ENCODE results near the gene ASXL1. TPM values are rescaled to one million over a fixed set of nuclear protein-coding genes. Genes with fewer than 3 reads are reported as not detected.

The ASXL1 gene
- total RNA-seq (100 to 1,000 TPM; 131 to 133 TPM), polyA plus RNA-seq (19.8 TPM)

DNA sequence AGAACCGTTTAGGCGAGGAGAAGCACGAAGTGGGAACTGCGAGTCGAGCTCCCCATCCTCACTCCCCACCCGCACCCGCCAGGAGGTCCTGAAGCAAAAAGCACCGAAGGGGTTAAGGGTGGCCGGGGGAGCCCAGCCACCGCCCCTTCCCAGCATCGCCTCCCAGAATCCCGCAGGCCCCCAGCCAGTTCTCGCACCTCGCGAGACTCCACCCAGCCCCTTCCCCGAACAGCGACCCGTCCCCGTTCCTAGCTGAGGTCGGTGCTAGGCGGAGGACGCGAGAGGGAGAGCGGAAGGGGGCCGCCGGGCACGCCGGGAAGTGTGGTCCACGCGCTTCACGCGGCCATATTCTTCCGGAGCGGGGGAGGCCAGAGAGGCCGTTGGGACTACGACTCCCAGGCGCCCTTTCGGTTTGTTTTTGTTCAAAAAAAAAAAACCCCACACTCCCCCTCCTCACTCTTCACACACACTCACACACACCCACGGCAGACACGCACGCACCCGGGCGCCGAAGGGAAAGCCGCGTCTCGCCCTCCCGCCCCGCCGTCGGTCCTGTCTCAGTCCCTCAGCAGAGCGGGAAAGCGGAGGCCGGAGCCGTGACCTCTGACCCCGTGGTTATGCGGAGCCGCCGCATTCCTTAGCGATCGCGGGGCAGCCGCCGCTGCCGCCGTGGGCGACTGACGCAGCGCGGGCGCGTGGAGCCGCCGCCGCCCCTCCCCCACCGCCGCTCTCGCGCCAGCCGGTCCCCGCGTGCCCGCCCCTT, at the start of gene ASXL1:
Gene ASXL1, plus strand, starts transcription at position 463 of the 763 bp plus-strand sequence. CDS start 445 bp downstream, outside the sequence.
- H3K9me3 ChIP-seq (ENCODE audit: low read length), result no peaks in the 10 kb centered on the region
- no peaks in the 10 kb centered on the region for H3K9me3 Mint-ChIP-seq
- H3K27me3 ChIP-seq (ENCODE audit: insufficient read depth, low read length, poor library complexity, severe bottlenecking), result no peaks in the 10 kb centered on the region
- H3K36me3 ChIP-seq (ENCODE audit: insufficient read depth, low read length), result no peaks in the 10 kb centered on the region
- H3K4me1 Mint-ChIP-seq, result peaks cover 38 to 53% (median 48%) of the 10 kb centered on the region in 3 donors
- POLR2A ChIA-PET, result interaction anchor here (0.5 to 2.5 kb wide), 9 partner anchors 13 to 634 kb away, joined by 3 to 15 read pairs (median 3); partner anchors contain the start of gene KIF3B
- H3K4me1 ChIP-seq (ENCODE audit: insufficient read depth, low read length), result peaks cover 41% of the 10 kb centered on the region
- peaks cover 0 to 9% of the 10 kb centered on the region in 2 donors for H3K27me3 Mint-ChIP-seq
- peak within 1 kb of the TSS; percentile 93 to 98 (median 97) for H3K4me3 Mint-ChIP-seq
- H3K27ac Mint-ChIP-seq, result peak within 1 kb of the TSS; percentile 97 to 99 (median 98)
- peak within 1 kb of the TSS; percentile 88 for H3K27ac ChIP-seq (ENCODE audit: low read depth, low read length)
- peaks cover 0 to 13% (median 0%) of the 10 kb centered on the region in 3 donors for H3K36me3 Mint-ChIP-seq
- H3K4me3 ChIP-seq (ENCODE audit: low read length), result peak within 1 kb of the TSS; percentile 97
- CTCF ChIA-PET, result interaction anchor here (0.8 to 1.3 kb wide), 5 partner anchors 10 to 86 kb away, joined by 3 to 4 read pairs (median 3); no protein-coding TSS in a partner anchor
- peak; percentile 89 to 94 (median 90) for DNase-seq

DNA sequence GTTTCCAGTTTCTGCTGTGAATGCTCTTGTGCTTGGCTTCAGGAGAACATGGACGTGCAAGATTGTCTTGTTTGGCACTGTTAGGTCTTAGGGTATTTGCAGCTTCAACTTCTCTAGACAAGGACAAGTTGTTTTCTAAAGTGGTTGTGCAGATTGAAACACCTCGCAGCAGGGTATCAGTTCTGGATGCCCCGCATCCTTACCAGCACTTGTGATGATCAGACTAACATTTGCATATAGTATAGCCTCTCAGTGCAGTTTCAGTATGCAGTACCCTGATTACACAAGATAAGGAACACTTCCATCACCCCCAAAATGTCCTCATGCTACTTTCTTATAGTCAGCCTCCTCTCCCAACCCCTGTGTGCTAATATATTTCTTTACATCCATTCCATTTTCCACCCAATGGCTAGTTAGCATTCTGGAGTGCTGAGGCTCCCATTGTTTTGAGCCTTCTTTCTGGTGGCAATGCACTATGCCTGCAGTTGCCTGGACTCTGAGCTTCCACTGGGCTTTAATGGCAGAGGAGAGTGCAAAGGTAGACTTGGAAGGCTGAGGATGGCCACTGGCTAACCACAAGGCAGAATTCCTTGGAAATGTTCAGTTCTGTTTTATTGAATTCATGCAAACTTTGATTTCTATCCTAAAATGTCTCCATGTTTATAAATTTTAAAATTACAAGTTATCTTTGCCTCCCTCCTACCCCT, 45.3 kb upstream of the ASXL1 start:
- POLR2A ChIA-PET, result no interaction called here

DNA sequence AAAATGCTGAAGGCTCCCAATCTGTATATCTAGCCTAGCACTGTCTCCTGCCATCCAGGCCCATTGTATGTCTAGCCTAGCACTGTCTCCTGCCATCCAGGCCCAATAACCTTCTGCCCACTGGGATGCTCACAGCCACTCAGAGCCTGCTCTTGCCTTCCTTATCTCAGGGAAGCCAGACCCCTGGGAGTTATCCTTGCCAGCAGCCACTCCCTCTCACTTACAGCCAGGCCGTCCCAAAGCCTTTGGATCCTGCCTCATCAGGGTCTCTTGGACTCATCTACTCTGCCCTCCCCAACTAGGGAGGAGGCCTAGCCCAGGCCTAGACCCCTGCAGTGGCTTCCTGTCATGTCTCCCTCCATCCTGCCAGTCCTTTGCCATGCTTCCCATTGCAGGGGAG, 43.4 kb upstream of the ASXL1 start:
- ChIA-PET CTCF (no interaction called here), POLR2A (no interaction called here)
- H3K27ac ChIP-seq (ENCODE audit: low read depth, low read length), result no peak overlapping the region
- no peak overlapping the region for H3K4me3 Mint-ChIP-seq
- H3K27me3 Mint-ChIP-seq, result no peaks in the 10 kb centered on the region
- H3K27me3 ChIP-seq (ENCODE audit: insufficient read depth, low read length, poor library complexity, severe bottlenecking), result no peaks in the 10 kb centered on the region
- no peak overlapping the region for H3K4me3 ChIP-seq (ENCODE audit: low read length)
- no peaks in the 10 kb centered on the region for H3K9me3 Mint-ChIP-seq
- no peak for DNase-seq
- H3K27ac Mint-ChIP-seq, result peak overlapping the region; percentile 1 to 88 (median 64)
- H3K4me1 ChIP-seq (ENCODE audit: insufficient read depth, low read length), result no peaks in the 10 kb centered on the region
- H3K9me3 ChIP-seq (ENCODE audit: low read length), result no peaks in the 10 kb centered on the region
- peaks cover 32% of the 10 kb centered on the region for H3K36me3 ChIP-seq (ENCODE audit: insufficient read depth, low read length)
- H3K36me3 Mint-ChIP-seq, result peaks cover 13 to 71% (median 32%) of the 10 kb centered on the region in 3 donors
- H3K4me1 Mint-ChIP-seq, result peaks cover 7 to 19% (median 10%) of the 10 kb centered on the region in 3 donors

More for the DNA sequence above, 45.3 kb upstream of the ASXL1 start:
- Mint-ChIP-seq H3K4me1 (peaks cover 7 to 19% (median 10%) of the 10 kb centered on the region in 3 donors), H3K9me3 (no peaks in the 10 kb centered on the region), H3K27me3 (no peaks in the 10 kb centered on the region), H3K4me3 (no peak overlapping the region), H3K27ac (peak overlapping the region in 2 of 8 donors; percentile 19 to 77), H3K36me3 (peaks cover 13 to 67% (median 31%) of the 10 kb centered on the region in 3 donors)
- CTCF ChIA-PET, result interaction anchor here (1.1 kb wide), 1 partner anchor 466 kb away, joined by 3 read pairs; no protein-coding TSS in a partner anchor
- no peak overlapping the region for H3K27ac ChIP-seq (ENCODE audit: low read depth, low read length)
- H3K4me3 ChIP-seq (ENCODE audit: low read length), result no peak overlapping the region
- H3K4me1 ChIP-seq (ENCODE audit: insufficient read depth, low read length), result no peaks in the 10 kb centered on the region
- DNase-seq, result no peak
- H3K27me3 ChIP-seq (ENCODE audit: insufficient read depth, low read length, poor library complexity, severe bottlenecking), result no peaks in the 10 kb centered on the region
- peaks cover 36% of the 10 kb centered on the region for H3K36me3 ChIP-seq (ENCODE audit: insufficient read depth, low read length)
- no peaks in the 10 kb centered on the region for H3K9me3 ChIP-seq (ENCODE audit: low read length)

DNA sequence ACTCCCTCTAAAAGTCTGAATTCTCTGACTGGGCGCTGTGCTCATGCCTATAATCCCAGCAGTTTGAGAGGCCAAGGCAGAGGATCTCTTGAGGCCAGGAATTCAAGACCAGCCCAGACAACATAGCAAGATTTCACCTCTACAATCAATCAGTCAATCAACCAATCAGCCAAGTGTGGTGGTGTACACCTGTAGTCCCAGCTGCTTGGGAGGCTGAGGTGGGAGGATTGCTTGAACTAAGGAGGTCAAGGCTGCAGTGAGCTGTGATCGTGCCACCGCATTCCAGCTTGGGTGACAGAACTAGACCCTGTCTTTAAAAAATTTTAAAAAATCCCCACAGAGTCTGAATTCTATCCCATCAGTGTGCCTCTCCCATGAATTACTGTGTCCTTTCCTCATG, 42.7 kb upstream of the ASXL1 start:
- Histone ChIP-seq H3K4me3 (ENCODE audit: low read length) (no peak overlapping the region), H3K27ac (ENCODE audit: low read depth, low read length) (no peak overlapping the region), H3K27me3 (ENCODE audit: insufficient read depth, low read length, poor library complexity, severe bottlenecking) (no peaks in the 10 kb centered on the region), H3K36me3 (ENCODE audit: insufficient read depth, low read length) (peaks cover 26% of the 10 kb centered on the region), H3K9me3 (ENCODE audit: low read length) (no peaks in the 10 kb centered on the region), H3K4me1 (ENCODE audit: insufficient read depth, low read length) (no peaks in the 10 kb centered on the region)
- H3K4me1 Mint-ChIP-seq, result peaks cover 7 to 19% (median 10%) of the 10 kb centered on the region in 3 donors
- no peaks in the 10 kb centered on the region for H3K27me3 Mint-ChIP-seq
- DNase-seq, result no peak
- ChIA-PET POLR2A (no interaction called here), CTCF (interaction anchor here (0.8 kb wide), 1 partner anchor 206 kb away, joined by 3 read pairs; no protein-coding TSS in a partner anchor)
- no peak overlapping the region for H3K4me3 Mint-ChIP-seq
- H3K9me3 Mint-ChIP-seq, result no peaks in the 10 kb centered on the region
- H3K27ac Mint-ChIP-seq, result peak overlapping the region in 4 of 8 donors; percentile 1 to 88 (median 74)
- peaks cover 10 to 68% (median 29%) of the 10 kb centered on the region in 3 donors for H3K36me3 Mint-ChIP-seq

DNA sequence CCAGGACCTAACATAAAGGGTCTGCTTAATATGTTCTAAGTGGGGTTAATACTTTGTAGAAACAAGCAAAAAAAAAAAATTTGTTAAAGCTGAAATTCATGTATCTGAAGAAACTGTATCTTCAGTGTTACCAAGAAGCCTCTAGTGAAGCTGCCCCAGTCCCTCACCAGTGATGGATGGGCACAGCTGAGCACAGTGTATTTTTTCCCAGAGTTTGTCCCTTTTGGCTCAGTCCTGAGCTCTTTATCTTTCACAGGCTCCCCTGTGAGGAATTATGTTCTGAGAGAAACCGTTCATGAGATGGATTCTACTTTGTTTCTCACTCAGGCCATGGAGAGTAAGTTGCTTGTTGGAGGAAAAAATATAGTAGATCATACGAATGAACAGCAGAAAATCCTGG, 42.2 kb upstream of the ASXL1 start:
- H3K27ac ChIP-seq (ENCODE audit: low read depth, low read length), result no peak overlapping the region
- POLR2A ChIA-PET, result no interaction called here
- Mint-ChIP-seq H3K36me3 (peaks cover 12 to 68% (median 28%) of the 10 kb centered on the region in 3 donors), H3K4me3 (no peak overlapping the region), H3K27me3 (no peaks in the 10 kb centered on the region), H3K4me1 (peaks cover 7 to 19% (median 10%) of the 10 kb centered on the region in 3 donors), H3K9me3 (no peaks in the 10 kb centered on the region), H3K27ac (peak overlapping the region in 2 of 8 donors; percentile 18 to 75)
- H3K4me1 ChIP-seq (ENCODE audit: insufficient read depth, low read length), result no peaks in the 10 kb centered on the region
- H3K36me3 ChIP-seq (ENCODE audit: insufficient read depth, low read length), result peaks cover 22% of the 10 kb centered on the region
- no peak overlapping the region for H3K4me3 ChIP-seq (ENCODE audit: low read length)
- CTCF ChIA-PET, result interaction anchor here (0.8 kb wide), 1 partner anchor 205 kb away, joined by 3 read pairs; no protein-coding TSS in a partner anchor
- H3K9me3 ChIP-seq (ENCODE audit: low read length), result no peaks in the 10 kb centered on the region
- DNase-seq, result no peak
- no peaks in the 10 kb centered on the region for H3K27me3 ChIP-seq (ENCODE audit: insufficient read depth, low read length, poor library complexity, severe bottlenecking)

DNA sequence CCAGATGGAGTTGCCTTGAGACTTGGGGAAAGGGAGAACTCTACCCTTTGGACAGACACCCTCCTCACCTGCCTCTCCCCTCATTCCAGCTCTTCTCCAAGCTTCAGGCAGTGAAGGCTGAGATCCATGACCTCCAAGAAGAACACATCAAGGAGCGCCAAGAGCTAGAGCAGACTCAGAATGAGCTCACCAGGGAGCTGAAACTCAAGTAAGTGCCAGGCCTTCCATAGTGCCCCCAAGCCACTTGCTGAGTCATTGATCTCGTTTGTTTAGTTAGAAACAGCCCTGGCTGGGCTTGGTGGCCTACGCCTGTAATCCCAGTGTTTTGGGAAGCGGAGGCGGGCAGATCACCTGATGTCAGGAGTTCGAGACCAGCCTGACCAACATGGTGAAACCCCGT, 41.5 kb upstream of the ASXL1 start:
- Mint-ChIP-seq H3K27me3 (no peaks in the 10 kb centered on the region), H3K27ac (peak overlapping the region in 2 of 8 donors; percentile 73 to 78), H3K36me3 (peaks cover 12 to 70% (median 26%) of the 10 kb centered on the region in 3 donors), H3K4me1 (peaks cover 7 to 19% (median 10%) of the 10 kb centered on the region in 3 donors), H3K4me3 (peak overlapping the region in 1 of 7 donors; percentile 18), H3K9me3 (no peaks in the 10 kb centered on the region)
- H3K4me1 ChIP-seq (ENCODE audit: insufficient read depth, low read length), result no peaks in the 10 kb centered on the region
- DNase-seq, result no peak
- ChIA-PET CTCF (interaction anchor here (1.0 to 1.4 kb wide), 2 partner anchors 9 to 31 kb away, joined by 3 read pairs; no protein-coding TSS in a partner anchor), POLR2A (no interaction called here)
- H3K4me3 ChIP-seq (ENCODE audit: low read length), result no peak overlapping the region
- H3K27me3 ChIP-seq (ENCODE audit: insufficient read depth, low read length, poor library complexity, severe bottlenecking), result no peaks in the 10 kb centered on the region
- no peak overlapping the region for H3K27ac ChIP-seq (ENCODE audit: low read depth, low read length)
- no peaks in the 10 kb centered on the region for H3K9me3 ChIP-seq (ENCODE audit: low read length)
- peaks cover 19% of the 10 kb centered on the region for H3K36me3 ChIP-seq (ENCODE audit: insufficient read depth, low read length)

DNA sequence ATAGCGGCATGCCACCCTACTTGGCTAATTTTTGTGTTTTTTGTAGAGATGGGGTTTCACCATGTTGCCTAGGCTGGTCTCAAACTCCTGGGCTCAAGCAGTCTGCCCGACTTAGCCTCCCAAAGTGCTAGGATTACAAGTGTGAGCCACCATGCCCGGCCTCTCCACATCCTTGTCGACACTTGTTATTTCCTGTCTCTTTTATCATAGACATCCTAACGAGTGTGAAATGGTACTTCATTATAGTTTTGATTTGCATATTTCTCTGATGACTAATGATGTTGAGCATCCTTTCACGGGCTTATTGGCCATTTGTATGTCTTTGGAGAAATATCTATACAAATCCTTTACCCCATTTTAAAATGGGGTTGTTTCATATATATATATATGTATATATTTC, 39.0 kb upstream of the ASXL1 start:
- Histone ChIP-seq H3K27me3 (ENCODE audit: insufficient read depth, low read length, poor library complexity, severe bottlenecking) (no peaks in the 10 kb centered on the region), H3K4me3 (ENCODE audit: low read length) (no peak overlapping the region), H3K9me3 (ENCODE audit: low read length) (no peaks in the 10 kb centered on the region), H3K27ac (ENCODE audit: low read depth, low read length) (no peak overlapping the region), H3K36me3 (ENCODE audit: insufficient read depth, low read length) (peaks cover 12% of the 10 kb centered on the region), H3K4me1 (ENCODE audit: insufficient read depth, low read length) (no peaks in the 10 kb centered on the region)
- Mint-ChIP-seq H3K4me3 (no peak overlapping the region), H3K27ac (peak overlapping the region in 4 of 8 donors; percentile 37 to 81 (median 70)), H3K4me1 (peaks cover 4 to 8% (median 7%) of the 10 kb centered on the region in 3 donors), H3K36me3 (peaks cover 12 to 57% (median 24%) of the 10 kb centered on the region in 3 donors), H3K27me3 (no peaks in the 10 kb centered on the region), H3K9me3 (no peaks in the 10 kb centered on the region)
- no peak for DNase-seq
- POLR2A ChIA-PET, result no interaction called here
- CTCF ChIA-PET, result no interaction called here

All from CD8-positive, alpha-beta memory T cell (primary cell).